ENCODE data around the gene ATF5.

ATF5 gene

GRCh38 chr19:49913720-49914119 lies 15.3 kb upstream of the ATF5 start:
- TF ChIP-seq CTCF (IDR thresholded peaks at IDR 0.05; ENCODE audit: extremely low read depth, insufficient read depth, missing control alignments), result no peak
- no peak for DNase-seq (ENCODE audit: low spot score)
- in situ Hi-C loops (cut with MboI; ENCODE audit: low pct_unique_long_range_greater_than_20kb, low sequenced_read_pairs, unreplicated experiment), result no loop called here

- TF ChIP-seq CTCF (IDR thresholded peaks at IDR 0.05; ENCODE audit: extremely low read depth, insufficient read depth, missing control alignments), result no peak
- in situ Hi-C loops (cut with MboI; ENCODE audit: low pct_unique_long_range_greater_than_20kb, low sequenced_read_pairs, unreplicated experiment), result no loop called here
- DNase-seq (ENCODE audit: low spot score), result no peak
Measured at GRCh38 chr19:49915271-49915670, 13.7 kb upstream of the ATF5 start.

DNA sequence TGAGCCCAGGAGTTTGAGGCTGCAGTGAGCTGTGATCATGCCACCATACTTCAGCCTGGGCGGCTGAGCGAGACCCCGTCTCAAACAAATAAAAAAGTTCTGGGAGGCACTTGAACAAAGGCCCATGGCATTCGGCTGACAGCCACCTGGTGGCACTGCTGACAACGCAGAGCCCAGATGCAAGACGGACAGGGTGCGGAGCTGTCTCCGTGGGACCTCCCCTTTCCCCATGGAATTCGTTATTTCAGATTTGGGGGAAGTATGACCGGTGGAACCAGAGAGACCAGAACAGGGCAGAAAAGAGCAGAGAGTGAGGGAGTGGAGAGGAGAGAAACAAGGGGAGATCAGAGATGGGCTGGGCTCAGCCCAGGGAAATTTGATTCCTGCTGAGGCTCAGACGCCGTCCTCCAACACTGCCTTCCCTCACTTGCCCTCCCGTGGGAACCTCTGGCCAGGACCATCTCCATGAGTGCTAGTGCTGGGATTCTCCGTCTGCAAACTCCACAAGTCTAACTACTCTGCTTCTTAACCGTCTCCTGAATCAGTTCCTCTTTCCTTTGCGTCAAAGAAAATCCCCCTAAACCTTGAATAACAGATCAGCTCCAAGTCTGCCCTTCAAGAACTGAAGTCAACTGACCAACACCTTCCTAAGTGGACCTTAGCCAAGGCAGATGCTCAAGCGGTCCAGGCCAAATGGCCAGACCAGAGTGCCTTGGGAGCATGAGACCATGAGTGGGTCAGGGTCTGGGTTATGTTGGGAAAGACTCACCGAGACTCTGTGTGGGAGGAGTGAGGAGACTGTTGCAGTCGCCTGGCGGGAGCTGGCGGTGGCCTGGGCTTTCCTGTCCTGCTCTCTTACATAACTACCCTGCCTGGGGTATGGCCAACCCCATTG lies 11.9 kb upstream of the ATF5 start:
- in situ Hi-C loops (cut with MboI; ENCODE audit: low pct_unique_long_range_greater_than_20kb, low sequenced_read_pairs, unreplicated experiment), result no loop called here
- peak; percentile 13 for TF ChIP-seq CTCF (IDR thresholded peaks at IDR 0.05; ENCODE audit: extremely low read depth, insufficient read depth, missing control alignments)
- no peak for DNase-seq (ENCODE audit: low spot score)

DNA sequence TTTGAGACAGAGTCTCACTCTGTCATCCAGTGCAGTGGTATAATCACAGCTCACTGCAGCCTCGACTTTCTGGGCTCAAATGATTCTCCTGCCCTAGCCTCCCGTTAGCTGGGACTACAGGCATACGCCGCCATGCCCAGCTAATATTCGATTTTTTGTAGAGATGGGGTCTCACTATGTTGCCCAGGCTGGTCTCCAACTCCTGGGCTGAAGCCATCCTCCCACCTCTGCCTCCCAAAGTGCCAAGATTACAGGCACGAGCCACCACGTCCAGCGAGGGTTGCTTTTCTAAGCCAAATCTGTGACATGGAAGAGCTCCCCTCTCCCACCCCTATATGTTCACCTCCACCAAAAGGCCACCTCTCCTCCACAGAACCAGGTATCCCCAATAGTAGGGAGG lies 10.9 kb upstream of the ATF5 start:
- TF ChIP-seq CTCF (IDR thresholded peaks at IDR 0.05; ENCODE audit: extremely low read depth, insufficient read depth, missing control alignments), result no peak
- in situ Hi-C loops (cut with MboI; ENCODE audit: low pct_unique_long_range_greater_than_20kb, low sequenced_read_pairs, unreplicated experiment), result no loop called here
- DNase-seq (ENCODE audit: low spot score), result no peak

GRCh38 chr19:49920624-49921363 lies 8.2 kb upstream of the ATF5 start:
- TF ChIP-seq CTCF (IDR thresholded peaks at IDR 0.05; ENCODE audit: extremely low read depth, insufficient read depth, missing control alignments), result no peak
- no peak for DNase-seq (ENCODE audit: low spot score)
- in situ Hi-C loops (cut with MboI; ENCODE audit: low pct_unique_long_range_greater_than_20kb, low sequenced_read_pairs, unreplicated experiment), result no loop called here

- no peak for DNase-seq (ENCODE audit: low spot score)
- no peak for TF ChIP-seq CTCF (IDR thresholded peaks at IDR 0.05; ENCODE audit: extremely low read depth, insufficient read depth, missing control alignments)
- in situ Hi-C loops (cut with MboI; ENCODE audit: low pct_unique_long_range_greater_than_20kb, low sequenced_read_pairs, unreplicated experiment), result no loop called here
Measured at GRCh38 chr19:49921871-49922795, 6.9 kb upstream of the ATF5 start.
